ENCODE data around the gene CNR1.

The CNR1 gene

GRCh38 chr6:88133718-88134117 is 32.4 kb downstream of the CNR1 start:
- no peak for TF ChIP-seq POLR2A (IDR thresholded peaks at IDR 0.05; ENCODE audit: low read depth, low read length)
- FAIRE-seq (no peak), DNase-seq (ENCODE audit: insufficient read length, low spot score) (no peak)

- FAIRE-seq (no peak), DNase-seq (ENCODE audit: insufficient read length, low spot score) (no peak)
- TF ChIP-seq POLR2A (IDR thresholded peaks at IDR 0.05; ENCODE audit: low read depth, low read length): no peak
Measured at GRCh38 chr6:88124925-88125557, 41.1 kb downstream of the CNR1 start.

- TF ChIP-seq POLR2A (IDR thresholded peaks at IDR 0.05; ENCODE audit: low read depth, low read length): no peak
- DNase-seq (ENCODE audit: insufficient read length, low spot score) (no peak), FAIRE-seq (no peak)
Measured at GRCh38 chr6:88120635-88121034, 45.5 kb downstream of the CNR1 start.

GRCh38 chr6:88119769-88120168 is 46.4 kb downstream of the CNR1 start:
- TF ChIP-seq POLR2A (IDR thresholded peaks at IDR 0.05; ENCODE audit: low read depth, low read length): no peak
- FAIRE-seq: no peak

GRCh38 chr6:88116276-88116675 is 49.9 kb downstream of the CNR1 start:
- no peak for DNase-seq (ENCODE audit: insufficient read length, low spot score)
- no peak for FAIRE-seq
- no peak for TF ChIP-seq POLR2A (IDR thresholded peaks at IDR 0.05; ENCODE audit: low read depth, low read length)

More at GRCh38 chr6:88119769-88120168, 46.4 kb downstream of the CNR1 start:
- no peak for DNase-seq (ENCODE audit: insufficient read length, low spot score)

GRCh38 chr6:88115307-88115706 is 50.8 kb downstream of the CNR1 start:
- no peak for TF ChIP-seq POLR2A (IDR thresholded peaks at IDR 0.05; ENCODE audit: low read depth, low read length)
- no peak for DNase-seq (ENCODE audit: insufficient read length, low spot score)
- no peak for FAIRE-seq

GRCh38 chr6:88114838-88115237 is 51.3 kb downstream of the CNR1 start:
- DNase-seq (ENCODE audit: insufficient read length, low spot score): no peak
- no peak for FAIRE-seq
- TF ChIP-seq POLR2A (IDR thresholded peaks at IDR 0.05; ENCODE audit: low read depth, low read length): no peak

GRCh38 chr6:88111991-88112390 is 54.2 kb downstream of the CNR1 start:
- DNase-seq (ENCODE audit: insufficient read length, low spot score) (no peak), FAIRE-seq (no peak)
- TF ChIP-seq POLR2A (IDR thresholded peaks at IDR 0.05; ENCODE audit: low read depth, low read length): no peak

- no peak for TF ChIP-seq POLR2A (IDR thresholded peaks at IDR 0.05; ENCODE audit: low read depth, low read length)
- FAIRE-seq: no peak
- DNase-seq (ENCODE audit: insufficient read length, low spot score): no peak
Measured at GRCh38 chr6:88107241-88107640, 58.9 kb downstream of the CNR1 start.

- FAIRE-seq: no peak
- no peak for DNase-seq (ENCODE audit: insufficient read length, low spot score)
- TF ChIP-seq POLR2A (IDR thresholded peaks at IDR 0.05; ENCODE audit: low read depth, low read length): no peak
Measured at GRCh38 chr6:88105741-88106340, 60.3 kb downstream of the CNR1 start.
